Neural cell (in vitro differentiated cells): ENCODE measurements around the gene IGSF3.
"Not testable (repeated sequence)": the region's sequence is repeated elsewhere in the genome, so short reads cannot be mapped to it uniquely, and the experiment has no call there.

Source experiments
- EP300 ChIP-seq: fragments of 450-650 bp; conservative IDR thresholded peaks from 2 replicates; pipeline ENCODE4 v1.6.1; 2014; ENCODE audit warnings: antibody characterized with exemption, mild to moderate bottlenecking, moderate library complexity; ENCODE audit not compliant: poor library complexity, severe bottlenecking
- EZH2 ChIP-seq: fragments of 200-600, 300-800 bp; shearing (Covaris generic), sonication (generic); IDR thresholded peaks from 2 replicates; pipeline ENCODE4 v1.6.1; 2014; ENCODE audit warnings: antibody characterized with exemption, low read length, borderline replicate concordance, mild to moderate bottlenecking; ENCODE audit not compliant: insufficient read depth, poor library complexity, severe bottlenecking
- MXI1 ChIP-seq: fragments of 450-650 bp; conservative IDR thresholded peaks from 2 replicates; pipeline ENCODE4 v1.6.1; 2014; ENCODE audit warnings: antibody characterized with exemption, mild to moderate bottlenecking; ENCODE audit not compliant: poor library complexity, severe bottlenecking
- POLR2AphosphoS5 ChIP-seq: IDR thresholded peaks from 2 replicates; pipeline ENCODE4 v1.6.1; 2012
- RAD21 ChIP-seq: fragments of 450-650 bp; conservative IDR thresholded peaks from 2 replicates; pipeline ENCODE4 v1.6.1; 2014; ENCODE audit warnings: antibody characterized with exemption, mild to moderate bottlenecking, moderate library complexity
- REST ChIP-seq: IDR thresholded peaks from 2 replicates; pipeline ENCODE4 v1.6.1; 2012; ENCODE audit warnings: borderline replicate concordance
- SMC3 ChIP-seq: fragments of 450-650 bp; conservative IDR thresholded peaks from 2 replicates; pipeline ENCODE4 v1.6.1; 2014; ENCODE audit warnings: antibody characterized with exemption, mild to moderate bottlenecking, moderate library complexity; ENCODE audit not compliant: poor library complexity
- TAF1 ChIP-seq: IDR thresholded peaks from 2 replicates; pipeline ENCODE4 v1.6.1; 2012; ENCODE audit warnings: low read depth
- TF ChIP-seq, protein P1 (sequence below): fragments of 450-650 bp; IDR thresholded peaks from 2 replicates; pipeline ENCODE4 v1.5.1; 2014; ENCODE audit warnings: antibody characterized with exemption, mild to moderate bottlenecking, moderate library complexity; ENCODE audit not compliant: poor library complexity, severe bottlenecking

- not testable (repeated sequence) for TF ChIP-seq TAF1, EZH2, EP300, REST, POLR2AphosphoS5, RAD21, SMC3, MXI1
- TF ChIP-seq, protein P1, sequence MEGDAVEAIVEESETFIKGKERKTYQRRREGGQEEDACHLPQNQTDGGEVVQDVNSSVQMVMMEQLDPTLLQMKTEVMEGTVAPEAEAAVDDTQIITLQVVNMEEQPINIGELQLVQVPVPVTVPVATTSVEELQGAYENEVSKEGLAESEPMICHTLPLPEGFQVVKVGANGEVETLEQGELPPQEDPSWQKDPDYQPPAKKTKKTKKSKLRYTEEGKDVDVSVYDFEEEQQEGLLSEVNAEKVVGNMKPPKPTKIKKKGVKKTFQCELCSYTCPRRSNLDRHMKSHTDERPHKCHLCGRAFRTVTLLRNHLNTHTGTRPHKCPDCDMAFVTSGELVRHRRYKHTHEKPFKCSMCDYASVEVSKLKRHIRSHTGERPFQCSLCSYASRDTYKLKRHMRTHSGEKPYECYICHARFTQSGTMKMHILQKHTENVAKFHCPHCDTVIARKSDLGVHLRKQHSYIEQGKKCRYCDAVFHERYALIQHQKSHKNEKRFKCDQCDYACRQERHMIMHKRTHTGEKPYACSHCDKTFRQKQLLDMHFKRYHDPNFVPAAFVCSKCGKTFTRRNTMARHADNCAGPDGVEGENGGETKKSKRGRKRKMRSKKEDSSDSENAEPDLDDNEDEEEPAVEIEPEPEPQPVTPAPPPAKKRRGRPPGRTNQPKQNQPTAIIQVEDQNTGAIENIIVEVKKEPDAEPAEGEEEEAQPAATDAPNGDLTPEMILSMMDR: not testable (repeated sequence)
Observed at GRCh38 chr1:116648325-116648724, 19.2 kb downstream of the IGSF3 start.
